RPMI7951 (cell line): ENCODE results near the gene RCHY1. TPM values are rescaled to one million over a fixed set of nuclear protein-coding genes. Genes with fewer than 3 reads are reported as not detected.
A peak's percentile ranks its signal among the peaks of the same experiment; 100 is the strongest.
"Not testable (repeated sequence)": the region's sequence is repeated elsewhere in the genome, so short reads cannot be mapped to it uniquely, and the experiment has no call there.

ENCODE experiments used
- DNase-seq: peaks from one replicate; pipeline ENCODE4 v3.0.0-alpha.2; 2012; ENCODE audit warnings: low read depth
- total RNA-seq: library from RNA; depleted of rRNA; stranded (reverse); fragments of >200 nt; shearing (Covaris generic); gene quantifications from 2 replicates; pipeline ENCODE4 v1.2.3, GENCODE V29; 2014

RCHY1 gene
- total RNA-seq, 1 experiment from 2014 or later: 20.5 TPM

DNA sequence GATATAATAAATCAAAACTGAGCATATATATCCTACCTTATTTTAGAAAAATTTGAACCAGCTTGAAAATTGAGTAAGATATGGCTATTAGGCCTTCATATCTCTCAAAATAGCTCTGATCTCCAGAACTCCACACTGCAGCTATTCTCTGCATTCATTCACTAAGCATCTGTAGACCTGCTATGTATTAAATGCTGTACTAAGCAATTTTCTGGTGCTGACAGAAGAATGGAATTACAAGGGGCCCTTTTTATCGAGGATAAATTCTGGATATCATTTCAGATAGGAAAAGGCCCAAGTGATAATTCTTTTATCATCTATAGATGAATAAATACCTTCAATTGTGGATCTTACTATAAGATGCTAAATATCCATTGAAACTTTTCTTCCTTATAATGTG, 1.9 kb upstream of the RCHY1 start:
- no peak for DNase-seq

DNA sequence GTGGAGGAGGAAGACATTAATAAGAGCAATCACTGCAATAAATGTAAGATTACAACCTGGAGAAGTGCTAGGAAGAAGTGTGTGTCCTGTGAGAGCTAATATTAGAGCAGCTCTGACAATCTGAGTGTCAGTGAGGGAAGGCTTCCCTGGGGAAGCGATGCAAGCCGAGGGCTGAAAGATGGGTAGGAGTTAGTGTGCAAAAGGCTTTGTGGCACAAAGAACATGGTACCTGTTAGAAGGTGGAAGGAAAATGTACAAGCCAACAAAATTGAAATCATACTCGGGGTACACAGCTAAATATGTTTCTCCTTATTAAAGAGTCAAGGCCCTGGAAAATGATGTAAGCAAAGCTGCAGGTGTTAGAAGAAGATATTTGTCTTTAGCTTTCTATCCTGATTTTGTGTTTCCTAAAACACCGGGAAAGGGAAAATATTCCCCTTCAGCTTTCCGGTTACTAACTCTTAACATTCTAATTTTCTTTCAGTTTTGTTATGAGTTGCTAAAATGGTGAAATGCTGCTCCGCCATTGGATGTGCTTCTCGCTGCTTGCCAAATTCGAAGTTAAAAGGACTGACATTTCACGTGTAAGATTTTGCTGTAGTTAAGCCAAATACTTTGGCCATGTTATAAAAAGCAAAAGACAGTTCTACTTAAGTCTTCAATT, 878 bp upstream of the RCHY1 start:
- DNase-seq: no peak

DNA sequence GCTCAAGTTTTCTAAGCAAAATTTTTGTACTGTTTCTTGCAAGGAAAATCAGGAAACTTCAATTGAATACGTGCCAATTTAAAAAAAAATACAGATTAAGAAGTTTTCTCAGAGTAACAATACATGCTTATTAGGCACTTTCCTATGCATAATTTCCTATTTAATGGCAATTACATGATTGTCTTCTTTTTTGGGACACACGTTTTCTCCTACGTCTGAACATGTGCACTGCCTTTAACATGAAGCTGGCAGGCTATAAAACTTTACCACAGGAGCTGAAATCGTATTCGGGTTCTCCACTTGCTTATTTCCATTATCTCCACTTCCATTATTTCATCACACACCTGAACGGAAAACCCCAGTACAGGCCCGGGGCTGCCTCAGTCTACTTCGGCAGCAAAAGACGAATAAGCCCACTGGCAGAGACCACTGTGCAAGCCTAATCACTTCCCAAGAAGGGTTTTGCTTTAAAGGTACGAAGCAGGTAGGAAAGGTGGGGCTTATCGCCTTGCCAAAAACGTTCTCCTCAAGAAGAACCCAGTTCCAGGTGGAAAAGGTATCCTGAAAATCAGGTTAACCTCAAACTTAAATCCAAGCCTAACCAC, 575 bp downstream of the RCHY1 start:
- no peak for DNase-seq

DNA sequence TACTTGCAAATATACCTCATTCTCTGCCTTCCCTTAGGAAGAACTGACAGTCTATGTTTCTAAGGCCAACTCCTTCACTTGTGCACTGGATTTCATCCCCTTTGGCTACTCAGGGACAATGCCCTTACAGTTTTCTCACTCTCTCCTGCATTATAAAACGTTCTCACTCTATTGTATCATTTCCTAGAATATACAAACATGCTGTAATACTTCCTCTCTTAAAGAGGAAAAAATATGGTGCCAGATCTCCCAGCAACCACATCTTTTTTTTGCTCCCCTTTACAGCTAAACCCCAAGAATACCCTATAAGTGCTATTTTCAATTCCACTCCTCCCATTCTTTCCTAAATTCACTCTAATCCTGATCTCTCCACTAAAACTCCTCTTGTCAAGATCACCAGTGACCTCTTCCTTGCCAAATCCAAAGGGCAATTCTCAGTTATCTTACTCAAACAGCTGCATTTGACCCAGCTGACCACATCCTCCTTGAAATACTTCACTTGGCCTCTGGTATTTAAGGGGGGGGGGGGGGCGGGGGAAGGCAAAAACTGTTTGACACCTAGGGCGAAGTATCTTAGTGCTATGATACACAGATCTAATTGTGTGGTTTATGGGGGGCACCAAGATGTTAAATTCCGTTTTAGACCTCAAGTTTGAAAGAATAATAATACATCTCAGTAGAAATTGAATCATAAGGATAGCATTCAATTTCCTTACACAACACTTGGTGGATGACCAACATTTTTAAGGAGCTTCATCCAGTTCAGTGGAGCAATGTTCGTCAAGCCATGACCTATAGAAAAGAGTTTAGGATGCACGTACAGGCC, 1.6 kb downstream of the RCHY1 start:
- DNase-seq: peak; percentile 77

DNA sequence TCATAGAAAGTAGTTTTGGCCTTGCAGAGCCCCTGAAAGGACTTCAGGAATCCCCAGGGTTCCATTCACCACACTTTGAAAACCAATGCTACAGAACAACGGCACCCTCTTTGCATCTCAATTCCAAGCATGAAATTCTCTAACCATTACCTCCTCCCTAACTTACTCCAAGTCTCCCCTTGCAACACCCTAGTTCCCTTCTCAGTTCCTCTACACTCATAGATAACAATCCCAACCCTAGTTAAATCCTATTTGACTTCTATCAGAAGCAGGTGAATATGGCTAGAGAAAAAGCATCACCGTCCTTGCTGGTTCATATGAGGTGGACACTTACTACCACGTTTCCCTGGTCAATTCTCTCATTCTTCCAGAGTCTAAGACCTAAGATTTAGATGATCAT, 2.4 kb downstream of the RCHY1 start:
- no peak for DNase-seq

DNA sequence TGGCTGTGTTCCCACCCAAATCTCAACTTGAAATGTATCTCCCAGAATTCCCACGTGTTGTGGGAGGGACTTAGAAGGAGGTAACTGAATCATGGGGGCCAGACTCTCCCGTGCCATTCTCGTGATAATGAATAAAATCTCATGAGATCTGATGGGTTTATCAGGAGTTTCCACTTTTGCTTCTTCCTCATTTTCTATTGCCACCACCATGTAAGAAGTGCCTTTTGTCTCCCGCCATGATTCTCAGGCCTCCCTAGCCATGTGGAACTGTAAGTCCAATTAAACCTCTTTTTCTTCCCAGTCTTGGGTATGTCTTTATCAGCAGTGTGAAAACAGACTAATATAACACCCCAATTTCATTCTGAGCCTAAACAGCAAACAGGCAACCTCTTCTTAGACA, 4.6 kb downstream of the RCHY1 start:
- not testable (repeated sequence) for DNase-seq

DNA sequence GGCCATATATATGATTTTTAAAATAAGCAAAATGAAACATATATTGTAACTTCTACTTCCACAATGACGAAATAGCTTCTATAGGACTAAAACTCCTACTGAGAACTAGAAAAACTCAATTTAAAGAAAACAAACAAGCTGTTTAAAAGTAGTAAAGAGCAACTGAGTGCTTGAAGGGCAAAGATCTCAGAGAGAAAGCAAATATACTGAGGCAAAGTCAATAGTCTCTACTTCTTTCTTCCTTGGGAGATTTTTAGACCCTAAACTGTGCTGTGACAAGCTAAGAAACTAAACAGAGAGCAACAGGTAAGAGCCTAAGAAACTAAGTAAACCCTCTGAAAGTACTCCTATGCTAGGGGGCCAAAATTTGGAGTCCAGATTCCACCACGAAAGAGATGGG, 8.6 kb downstream of the RCHY1 start:
- DNase-seq: no peak

DNA sequence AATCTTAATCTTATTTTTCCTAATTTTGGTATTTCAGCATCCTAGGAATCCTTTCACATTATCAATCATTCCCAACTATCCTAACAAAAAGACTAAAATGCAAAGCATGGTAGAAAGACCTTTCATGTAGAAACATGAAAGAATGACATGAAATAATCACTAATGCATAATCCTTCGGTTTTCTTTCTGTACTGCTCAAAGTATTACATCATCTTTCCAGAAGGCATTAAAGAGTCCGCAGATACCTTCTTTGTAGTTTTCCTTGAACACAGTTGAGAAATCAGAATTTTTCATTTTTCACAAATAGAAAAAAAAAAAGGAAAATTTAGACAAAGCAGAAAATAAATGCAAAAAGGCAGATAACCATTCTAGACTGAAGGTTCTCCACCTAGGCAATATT, 11.5 kb downstream of the RCHY1 start:
- DNase-seq: no peak

DNA sequence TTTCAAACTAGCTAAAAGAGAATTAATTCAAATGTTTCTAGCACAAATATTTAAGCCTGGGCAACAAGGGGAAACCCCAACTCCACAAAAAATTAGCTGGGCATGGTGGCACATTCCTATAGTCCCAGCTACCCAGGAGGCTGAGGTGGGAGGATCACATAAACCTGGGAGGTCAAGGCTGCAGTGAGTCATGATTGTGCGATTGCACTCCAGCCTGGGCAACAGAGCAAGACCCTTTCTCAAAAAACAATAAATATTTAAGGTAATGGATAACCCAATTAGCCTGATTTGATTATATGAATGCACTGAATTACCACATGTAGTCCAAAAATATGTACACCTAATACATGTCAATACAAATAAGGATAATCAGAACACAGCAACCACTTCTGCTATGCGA, 14.3 kb downstream of the RCHY1 start:
- DNase-seq: no peak

DNA sequence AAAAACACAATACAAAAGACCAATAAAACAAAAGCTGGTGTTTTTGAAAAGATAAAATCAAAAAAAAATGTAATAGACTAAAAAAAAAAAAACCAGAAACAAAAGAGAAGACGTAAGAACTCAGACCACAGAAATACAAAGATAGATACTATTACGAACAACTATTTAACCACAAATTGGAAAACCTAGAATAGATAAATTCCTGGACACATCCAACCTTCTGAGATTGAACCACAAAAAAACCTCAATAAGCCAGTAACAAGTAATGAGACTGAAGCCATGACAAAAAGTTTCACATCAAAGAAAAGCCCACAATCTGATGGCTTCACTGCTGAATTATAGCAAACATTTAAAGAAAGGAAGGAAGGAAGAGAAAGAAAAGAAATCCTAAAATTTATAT, 16.2 kb downstream of the RCHY1 start:
- DNase-seq: no peak

DNA sequence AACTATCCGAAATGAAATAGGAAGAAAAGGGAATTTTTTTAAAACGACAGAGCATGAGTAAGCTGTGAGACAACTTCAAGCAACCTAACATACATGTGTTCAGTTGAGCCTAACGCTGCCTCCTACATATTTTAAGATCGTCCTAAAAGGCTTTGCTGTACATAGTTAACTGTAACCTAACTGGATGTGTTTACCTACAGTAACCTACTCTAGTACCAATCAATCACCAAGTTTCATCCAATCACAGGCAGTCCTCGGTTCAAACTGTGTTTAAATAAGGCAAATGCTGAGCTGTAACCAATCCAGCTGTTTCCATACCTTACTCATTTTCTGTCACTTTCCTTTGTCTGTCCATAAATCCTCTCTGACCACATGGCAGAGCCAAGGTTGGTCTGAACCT, 17.1 kb downstream of the RCHY1 start:
- DNase-seq: peak; percentile 7

DNA sequence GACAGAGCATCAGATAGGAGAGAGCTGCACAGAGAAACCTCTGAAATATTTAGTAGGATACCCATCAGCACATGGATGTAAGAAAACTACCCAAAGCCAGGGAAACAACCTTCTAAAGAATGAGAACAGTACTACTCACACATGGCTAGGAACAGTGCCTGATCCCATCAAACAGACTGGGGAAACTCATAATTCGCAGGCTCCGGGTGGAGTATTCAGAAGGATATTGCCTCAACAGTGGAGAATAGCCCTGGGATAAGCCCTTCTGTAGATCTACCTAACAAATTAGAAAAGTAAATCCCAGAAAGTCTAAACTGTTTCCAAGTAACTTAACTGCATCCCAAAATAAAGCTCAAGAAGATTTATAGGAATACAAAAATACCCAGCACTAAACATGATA, 17.8 kb downstream of the RCHY1 start:
- no peak for DNase-seq

DNA sequence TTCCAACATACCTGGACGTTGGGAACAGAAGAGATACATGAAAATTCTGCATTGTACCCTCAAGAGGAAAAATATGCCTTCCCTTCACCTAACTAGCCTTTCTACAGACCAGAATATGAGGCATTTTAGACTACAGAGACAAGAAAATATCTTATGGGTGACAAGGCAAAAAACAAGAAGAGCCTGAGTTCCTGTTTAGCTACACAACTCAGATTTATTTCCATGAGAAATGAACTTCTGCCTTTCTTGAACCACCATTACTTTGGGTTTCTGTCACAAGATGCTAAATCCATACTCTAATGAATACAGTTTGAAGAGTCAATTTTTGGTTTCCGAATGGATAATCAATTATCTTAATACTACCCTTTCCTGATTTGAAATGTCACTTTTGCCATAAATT, 18.7 kb downstream of the RCHY1 start:
- no peak for DNase-seq

DNA sequence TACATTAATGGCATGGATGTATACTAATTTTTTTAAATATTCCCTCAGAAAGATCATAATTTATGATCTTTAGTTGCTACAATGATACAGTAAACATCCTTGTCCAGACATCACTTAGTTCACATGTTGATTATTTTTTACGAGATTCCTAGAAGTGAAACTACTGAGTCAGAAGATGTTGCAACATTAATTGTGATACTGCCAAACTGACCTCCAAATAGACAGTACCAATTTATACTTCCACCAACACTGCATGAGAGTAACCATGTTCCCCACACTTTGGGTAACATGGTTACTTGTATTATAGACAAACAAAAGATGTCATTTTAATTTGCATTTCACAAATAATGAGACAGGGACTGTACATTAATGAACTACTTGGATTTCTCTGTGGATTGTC, 19.6 kb downstream of the RCHY1 start:
- peak; percentile 55 for DNase-seq

DNA sequence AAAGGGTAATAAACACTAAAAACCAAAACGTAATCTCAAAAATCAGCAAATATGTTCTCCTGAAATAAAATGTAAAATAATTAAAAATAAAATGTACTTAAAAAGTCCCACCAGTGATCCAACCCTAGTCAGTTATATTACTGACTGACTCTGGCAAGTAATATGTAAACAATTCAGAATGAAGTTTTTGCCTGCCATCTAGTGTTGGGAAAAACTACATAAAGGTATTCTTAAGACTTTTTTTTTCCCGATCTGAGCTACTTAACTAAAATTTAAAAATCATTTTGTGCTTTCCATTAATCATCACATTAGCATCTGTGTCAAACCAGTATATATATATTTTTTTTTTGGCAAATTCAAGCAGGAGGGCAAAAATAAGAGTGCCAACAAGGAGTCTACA, 24.0 kb downstream of the RCHY1 start:
- no peak for DNase-seq

DNA sequence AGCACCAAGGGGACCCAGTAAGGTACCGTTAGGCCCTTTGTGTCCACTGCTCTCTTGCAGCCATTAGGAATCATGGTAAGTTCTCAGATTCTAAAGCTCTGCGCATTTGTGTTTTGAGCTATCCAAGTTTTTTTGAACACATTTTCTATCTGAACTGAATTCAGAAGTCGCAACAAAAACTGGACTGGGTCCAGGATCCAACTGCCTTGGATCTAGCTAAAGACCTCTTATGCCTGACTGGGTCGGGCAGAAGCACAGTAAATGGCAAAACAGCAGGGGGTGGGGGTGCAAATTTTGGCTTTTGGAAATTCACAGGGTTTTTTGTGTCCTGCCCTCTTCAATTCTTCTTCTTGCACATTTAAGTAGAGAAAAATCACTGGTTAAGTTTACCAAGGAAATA, 30.0 kb downstream of the RCHY1 start:
- DNase-seq: no peak

DNA sequence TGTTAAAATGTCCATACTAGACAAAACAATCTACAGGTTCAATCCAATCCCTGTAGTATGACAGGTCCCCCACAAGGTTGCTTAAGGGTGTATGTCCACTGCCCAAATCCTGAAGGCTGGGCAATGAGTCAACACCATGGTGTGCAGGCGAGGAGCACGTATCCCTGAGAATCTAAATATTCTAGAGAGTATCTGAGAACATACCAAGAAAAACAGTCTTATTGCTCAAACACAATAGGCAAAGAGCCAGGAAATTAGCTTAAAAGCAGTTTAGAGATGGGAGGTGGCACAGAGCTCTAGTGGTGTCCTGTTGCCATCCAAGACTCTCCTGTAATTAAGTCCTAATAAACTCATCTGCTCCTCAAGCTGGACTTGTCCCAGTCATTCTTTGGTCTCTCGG, 37.0 kb downstream of the RCHY1 start:
- DNase-seq: no peak

DNA sequence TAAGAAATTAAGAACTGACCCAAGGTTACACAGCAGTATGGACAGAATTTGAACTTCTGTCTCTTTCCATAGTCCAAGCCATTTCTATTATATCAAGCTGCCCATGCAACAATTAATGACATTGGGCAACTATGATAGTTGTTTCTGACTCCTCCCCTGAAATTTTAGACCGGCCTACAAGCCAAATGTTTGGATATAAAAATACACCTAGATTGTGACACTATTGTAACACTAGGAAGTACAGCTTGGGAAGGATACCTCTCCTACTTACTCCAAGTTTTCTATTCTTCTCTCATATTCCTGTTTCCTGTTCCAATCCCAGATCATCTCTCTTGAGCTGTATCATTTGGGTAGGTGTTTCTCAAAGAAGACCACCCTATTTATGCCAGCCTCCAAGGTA, 43.5 kb downstream of the RCHY1 start:
- DNase-seq: no peak

DNA sequence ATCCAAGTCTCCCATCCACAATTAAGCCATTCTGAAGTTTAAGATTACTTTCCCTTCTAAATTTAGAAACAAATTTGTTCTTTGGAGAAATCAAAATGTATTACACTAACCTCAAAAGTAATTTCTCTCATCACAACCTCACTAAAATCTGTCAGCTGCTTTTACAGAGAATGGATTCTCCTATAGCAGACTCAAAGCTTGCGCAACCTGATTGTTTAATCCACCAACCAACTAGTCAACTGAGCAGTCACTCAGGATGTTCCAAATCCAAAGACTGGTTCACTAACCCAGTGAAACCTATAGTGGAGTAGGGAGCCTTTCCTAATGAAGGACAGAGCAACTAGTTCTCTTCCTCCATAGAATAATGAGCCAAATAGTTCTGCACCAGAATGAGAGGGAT, 44.3 kb downstream of the RCHY1 start:
- DNase-seq: no peak

DNA sequence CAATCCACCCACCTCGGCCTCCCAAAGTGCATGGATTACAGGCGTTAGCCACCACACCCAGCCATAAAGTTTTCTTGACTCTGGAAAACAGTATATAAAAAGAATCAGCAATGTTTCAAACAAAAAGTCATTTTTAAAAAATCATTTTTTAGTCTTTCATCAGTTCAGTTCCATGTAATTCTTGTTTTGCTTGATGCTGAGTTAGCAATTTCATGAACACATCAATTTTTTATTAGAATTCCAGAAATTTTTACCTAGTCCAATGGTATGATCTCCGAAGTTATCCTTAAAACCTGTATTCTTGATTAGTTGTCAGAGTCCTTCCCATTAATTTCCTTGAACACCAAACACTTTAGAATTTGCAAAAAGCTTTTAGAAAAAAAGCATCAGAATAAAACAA, 56.8 kb downstream of the RCHY1 start:
- no peak for DNase-seq

DNA sequence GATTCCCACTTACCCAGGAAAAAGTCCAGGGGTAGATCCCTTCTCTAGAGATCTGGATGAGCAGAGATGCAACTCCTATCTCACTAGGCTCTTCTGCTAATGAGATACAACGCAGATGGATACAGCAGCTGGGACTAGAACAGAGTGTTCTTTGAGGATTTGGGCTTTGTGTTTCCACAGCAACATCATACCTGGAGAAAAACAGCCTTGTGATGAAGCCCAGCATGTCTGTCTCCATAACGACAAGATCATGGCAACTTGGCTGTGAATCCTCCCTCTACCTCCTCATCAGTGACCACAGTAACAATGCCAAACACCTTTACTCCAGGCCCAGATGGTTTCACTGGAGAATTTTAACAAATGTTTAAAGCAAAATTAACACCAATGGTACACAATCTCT, 80.1 kb downstream of the RCHY1 start:
- no peak for DNase-seq

DNA sequence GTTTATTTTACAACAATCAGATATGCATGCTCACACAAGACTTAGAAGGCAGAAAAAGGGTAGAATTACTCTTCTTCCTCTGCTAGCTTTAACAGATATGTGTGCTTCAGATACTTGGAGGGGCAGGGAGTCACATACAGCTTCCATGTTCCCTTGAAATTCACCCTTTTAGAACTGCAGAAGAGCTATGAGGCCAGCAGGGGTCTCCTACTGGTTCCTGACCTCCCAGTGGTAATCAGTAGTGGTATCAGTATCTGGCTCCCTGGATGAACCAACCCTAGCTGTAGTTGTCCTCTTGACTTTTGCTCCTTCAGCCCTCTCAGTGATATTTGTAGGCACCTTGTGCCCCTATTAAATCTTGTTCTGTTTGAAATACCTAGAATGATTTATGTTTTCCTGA, 81.5 kb downstream of the RCHY1 start:
- peak; percentile 40 for DNase-seq

DNA sequence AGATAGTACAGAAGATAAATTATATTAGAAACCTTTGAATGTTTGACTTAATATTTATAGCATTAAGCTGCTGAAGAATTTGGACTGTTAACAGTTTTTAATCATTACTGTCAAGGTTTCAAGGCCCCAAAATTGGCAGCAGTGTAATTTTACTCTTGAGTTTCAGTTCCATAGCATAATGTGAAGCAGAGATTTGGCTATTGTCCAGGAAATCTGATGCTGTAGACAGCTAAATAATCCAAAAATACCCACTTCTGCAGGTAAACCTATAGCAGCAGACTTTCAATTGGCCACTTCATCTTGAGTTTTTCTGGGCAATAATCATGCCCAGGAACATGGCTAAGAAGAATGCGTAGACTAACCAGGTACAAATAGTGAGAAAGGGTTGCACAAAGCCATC, 85.0 kb downstream of the RCHY1 start:
- DNase-seq: no peak
